Urinary bladder (tissue), 4 donors: ENCODE results near the gene AIMP1. TPM values are rescaled to one million over a fixed set of nuclear protein-coding genes. Genes with fewer than 3 reads are reported as not detected.
"Not testable (repeated sequence)": the region's sequence is repeated elsewhere in the genome, so short reads cannot be mapped to it uniquely, and the experiment has no call there.

Experiments used
- DNase-seq: peaks from one replicate; pipeline ENCODE4 v3.0.0-alpha.2; 2015; ENCODE audit errors: extremely low spot score
- H3K27ac ChIP-seq: one replicate; pipeline ENCODE4 v1.5.1; 2013; ENCODE audit warnings: low read depth, mild to moderate bottlenecking, moderate library complexity
- H3K36me3 ChIP-seq: one replicate; pipeline ENCODE4 v1.6.1; 2013; ENCODE audit warnings: mild to moderate bottlenecking, moderate library complexity; ENCODE audit not compliant: insufficient read depth
- H3K4me1 ChIP-seq: one replicate; pipeline ENCODE4 v1.6.1; 2013; ENCODE audit warnings: mild to moderate bottlenecking, moderate library complexity; ENCODE audit not compliant: insufficient read depth
- H3K4me3 ChIP-seq: one replicate; pipeline ENCODE4 v1.5.1; 2013; ENCODE audit warnings: low read depth, low read length
- WGBS: extraction: QIAGEN DNeasy Blood & Tissue Kit; methylation state at CpG from one replicate; pipeline ENCODE4 v1.1.7; 2013; 5-methylcytosine and 5-hydroxymethylcytosine counted together
- polyA plus RNA-seq: library from polyadenylated mRNA; stranded (reverse); fragments of 200-250 nt; gene quantifications from one replicate; pipeline ENCODE4 v1.2.3, GENCODE V29; 2013
- total RNA-seq: library from RNA; depleted of rRNA; stranded (reverse); fragments of >200 nt; gene quantifications from one replicate; pipeline ENCODE4 v1.2.3, GENCODE V29; 2014
- donor health status: healthy with polysubstance abuse.
- donor health status: healthy.

Gene AIMP1
- total and polyA plus RNA-seq, 2 donors, result 34.5 to 34.6 TPM

DNA sequence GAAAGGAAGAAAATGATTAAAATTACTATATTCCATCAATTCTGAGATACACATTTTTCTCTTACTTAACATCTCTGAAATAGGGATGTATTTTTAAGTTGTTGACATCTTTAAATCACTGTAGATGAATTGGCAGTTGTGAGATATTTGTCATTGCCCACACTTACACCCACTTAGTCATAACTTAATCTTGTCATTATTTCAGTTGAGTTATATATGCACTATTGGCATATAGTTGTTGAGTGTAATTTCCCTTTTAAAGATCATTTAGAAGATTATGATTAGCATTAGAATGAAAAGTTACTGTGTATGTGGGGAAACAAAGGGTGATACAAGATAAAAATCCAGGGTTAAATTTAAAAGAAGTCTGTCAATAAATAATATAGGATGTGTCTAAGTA is 2.2 kb downstream of the AIMP1 start:
- H3K4me3 ChIP-seq, result no peak overlapping the region
- no peak for DNase-seq
- no peak overlapping the region for H3K27ac ChIP-seq
- peaks cover 3% of the 10 kb centered on the region for H3K4me1 ChIP-seq
- H3K36me3 ChIP-seq, result no peaks in the 10 kb centered on the region

DNA sequence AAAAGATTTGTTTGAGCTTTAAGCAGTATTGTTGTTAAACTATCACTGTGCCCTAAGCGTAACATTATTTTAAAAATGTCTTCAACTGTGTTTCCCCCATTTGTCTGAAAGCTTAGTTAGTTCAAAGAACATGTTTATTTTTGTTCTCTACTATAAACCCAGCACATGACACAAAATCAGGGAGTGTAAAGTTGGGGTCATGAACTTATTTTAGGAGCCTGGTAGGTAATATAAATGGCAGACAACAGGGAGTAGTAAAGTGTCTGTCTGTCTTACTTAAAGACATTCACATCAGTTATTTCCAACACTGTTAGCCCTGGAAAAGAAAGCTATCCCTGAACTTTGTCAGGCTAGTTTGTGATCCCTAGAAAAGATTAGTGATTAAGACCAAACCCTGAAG is 3.9 kb downstream of the AIMP1 start:
- H3K4me1 ChIP-seq, result peaks cover 3% of the 10 kb centered on the region
- DNase-seq, result no peak
- H3K36me3 ChIP-seq, result no peaks in the 10 kb centered on the region
- no peak overlapping the region for H3K27ac ChIP-seq
- 95% methylated on average over 1 of the region's 1 CpG for WGBS
- H3K4me3 ChIP-seq, result no peak overlapping the region

- H3K4me3 ChIP-seq, H3K27ac ChIP-seq, H3K4me1 ChIP-seq, H3K36me3 ChIP-seq, DNase-seq: not testable (repeated sequence)
- WGBS, result 98% methylated on average over 34 of the region's 34 CpGs
These were observed 4.8 kb downstream of the AIMP1 start for GRCh38 chr4:106321168-106321567.

GRCh38 chr4:106321814-106322213 is 5.5 kb downstream of the AIMP1 start:
- DNase-seq, H3K36me3 ChIP-seq, H3K27ac ChIP-seq, H3K4me3 ChIP-seq, H3K4me1 ChIP-seq: not testable (repeated sequence)
- 62% methylated on average over 6 of the region's 6 CpGs for WGBS

GRCh38 chr4:106323119-106323518 is 6.8 kb downstream of the AIMP1 start:
- H3K27ac ChIP-seq, result no peak overlapping the region
- no peak overlapping the region for H3K4me3 ChIP-seq
- no peaks in the 10 kb centered on the region for H3K4me1 ChIP-seq
- no peak for DNase-seq
- H3K36me3 ChIP-seq, result peaks cover 2% of the 10 kb centered on the region

DNA sequence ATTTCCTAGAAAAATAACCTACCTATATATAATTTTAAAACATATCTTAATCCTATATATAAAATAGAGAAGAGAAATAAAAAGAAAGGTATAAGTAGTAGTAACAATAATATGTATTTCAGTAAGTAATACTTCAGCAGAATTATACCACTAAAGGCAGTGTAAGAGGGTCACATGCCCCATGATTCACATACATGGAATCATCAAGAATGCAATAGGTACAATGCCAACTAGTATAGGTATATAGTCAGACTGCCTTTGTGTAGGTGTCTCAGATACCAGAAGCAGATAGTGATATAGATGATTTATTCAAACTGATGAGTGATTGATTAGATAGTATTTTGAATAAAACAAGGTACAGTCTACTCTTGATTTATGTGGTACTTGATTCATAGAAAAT is 9.4 kb downstream of the AIMP1 start:
- H3K4me1 ChIP-seq, result no peaks in the 10 kb centered on the region
- DNase-seq, result no peak
- H3K27ac ChIP-seq, result no peak overlapping the region
- H3K36me3 ChIP-seq, result peaks cover 2% of the 10 kb centered on the region
- no peak overlapping the region for H3K4me3 ChIP-seq

DNA sequence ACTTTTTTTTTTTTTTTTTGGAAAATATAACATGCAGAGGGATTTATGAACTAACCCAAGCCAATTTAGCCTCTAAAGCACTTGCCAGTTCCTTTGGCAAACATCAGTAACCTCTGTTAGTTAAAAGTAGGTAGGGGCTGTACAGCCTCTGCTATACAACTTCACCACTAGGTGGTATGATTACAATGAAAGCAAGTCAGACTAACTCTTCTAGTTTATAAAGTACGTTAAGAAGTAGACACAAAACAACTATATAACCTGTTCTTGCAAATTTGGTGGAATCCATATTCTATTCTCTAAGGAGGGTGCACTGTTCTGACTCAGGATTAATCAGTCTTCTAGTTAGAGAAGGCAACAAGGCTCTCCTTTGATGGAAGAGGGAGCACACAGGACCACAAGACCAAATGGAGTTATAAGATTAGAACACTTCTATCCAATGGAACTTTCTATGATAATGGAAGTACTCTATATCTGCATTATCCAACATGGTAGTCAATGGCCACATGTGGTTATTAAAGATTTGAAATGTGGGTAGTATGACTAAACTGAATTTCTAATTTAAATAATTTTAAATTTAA is 12.8 kb downstream of the AIMP1 start:
- Histone ChIP-seq H3K36me3 (peaks cover 6% of the 10 kb centered on the region), H3K4me3 (no peak overlapping the region), H3K4me1 (no peaks in the 10 kb centered on the region), H3K27ac (no peak overlapping the region)
- DNase-seq, result no peak
- WGBS, result 15% methylated on average over 1 of the region's 1 CpG

- DNase-seq, result no peak
- H3K4me1 ChIP-seq, result no peaks in the 10 kb centered on the region
- peaks cover 10% of the 10 kb centered on the region for H3K36me3 ChIP-seq
- no peak overlapping the region for H3K4me3 ChIP-seq
- 94% methylated on average over 5 of the region's 5 CpGs for WGBS
- no peak overlapping the region for H3K27ac ChIP-seq
These were observed 16.8 kb downstream of the AIMP1 start for GRCh38 chr4:106333186-106333585.

DNA sequence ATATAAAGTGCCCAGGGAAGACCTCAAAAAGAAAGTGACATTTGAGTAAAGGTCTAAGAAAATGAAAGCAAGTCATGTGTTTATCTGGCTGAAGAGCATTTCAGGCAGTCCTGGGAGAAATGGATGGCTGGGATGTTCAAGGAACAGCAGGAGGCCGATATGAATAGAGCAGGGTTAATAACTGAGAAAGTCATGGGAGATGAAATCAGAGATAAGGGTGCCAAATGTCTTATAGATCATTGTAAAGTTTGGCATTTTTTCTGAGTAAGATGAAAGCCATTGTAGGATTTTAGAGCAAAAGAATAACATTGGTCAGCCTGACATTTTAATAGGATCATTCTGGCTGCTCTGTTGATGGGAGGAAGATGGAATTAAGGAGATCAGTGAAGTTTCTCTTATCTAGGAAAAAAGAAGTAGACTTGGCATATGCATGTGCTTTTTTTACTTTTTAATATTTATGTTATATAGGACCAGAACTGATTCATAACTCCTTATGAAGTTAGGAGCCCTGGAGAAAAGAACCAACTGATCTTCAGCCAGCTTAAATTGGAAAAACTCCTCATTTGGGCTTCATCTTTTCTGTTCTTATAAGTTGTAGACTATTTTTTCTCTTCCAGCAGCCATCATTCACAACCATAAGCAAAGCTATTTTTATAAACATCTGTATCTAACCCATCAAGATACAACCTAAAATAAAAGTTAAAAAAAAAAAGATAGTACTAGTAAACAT is 18.6 kb downstream of the AIMP1 start:
- Histone ChIP-seq H3K36me3 (peaks cover 14% of the 10 kb centered on the region), H3K4me3 (no peak overlapping the region), H3K4me1 (no peaks in the 10 kb centered on the region), H3K27ac (no peak overlapping the region)
- DNase-seq, result no peak
- 39% methylated on average over 1 of the region's 1 CpG for WGBS

DNA sequence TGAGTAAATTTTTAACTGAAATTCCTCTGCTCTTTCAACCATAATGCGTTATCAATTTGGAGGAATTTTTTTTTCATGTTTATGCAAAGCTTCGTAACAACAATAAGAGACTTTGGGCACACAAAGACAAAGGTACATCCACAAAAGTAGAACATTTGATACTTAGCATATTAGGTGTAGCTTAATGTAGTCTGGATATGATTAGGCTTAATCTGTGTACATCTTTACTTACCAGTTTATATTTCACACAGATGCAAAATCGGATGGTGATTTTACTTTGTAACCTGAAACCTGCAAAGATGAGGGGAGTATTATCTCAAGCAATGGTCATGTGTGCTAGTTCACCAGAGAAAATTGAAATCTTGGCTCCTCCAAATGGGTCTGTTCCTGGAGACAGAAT is 20.3 kb downstream of the AIMP1 start:
- Histone ChIP-seq H3K4me1 (no peaks in the 10 kb centered on the region), H3K27ac (no peak overlapping the region), H3K36me3 (peaks cover 12% of the 10 kb centered on the region), H3K4me3 (no peak overlapping the region)
- WGBS, result 92% methylated on average over 3 of the region's 3 CpGs
- DNase-seq, result no peak

- Histone ChIP-seq H3K4me3 (no peak overlapping the region), H3K4me1 (no peaks in the 10 kb centered on the region), H3K27ac (no peak overlapping the region), H3K36me3 (peaks cover 11% of the 10 kb centered on the region)
- no peak for DNase-seq
These were observed 21.6 kb downstream of the AIMP1 start for GRCh38 chr4:106337916-106338315.

DNA sequence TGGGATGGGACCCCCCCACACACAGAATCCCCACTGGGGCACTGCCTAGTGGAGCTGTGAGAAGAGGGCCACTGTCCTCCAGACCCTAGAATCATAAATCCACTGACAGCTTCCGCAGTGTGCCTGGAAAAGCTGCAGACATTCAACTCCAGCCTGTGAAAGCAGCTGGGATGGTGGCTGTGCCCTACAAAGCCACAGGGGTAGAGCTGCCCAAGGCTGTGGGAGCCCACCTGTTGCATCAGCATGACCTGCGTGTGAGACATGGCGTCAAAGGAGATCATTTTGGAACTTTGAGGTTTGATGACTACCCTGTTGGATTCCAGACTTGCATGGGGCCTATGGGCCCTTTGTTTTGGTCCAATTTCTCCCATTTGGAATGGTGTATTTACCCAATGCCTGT is 22.3 kb downstream of the AIMP1 start:
- Histone ChIP-seq H3K4me1 (no peaks in the 10 kb centered on the region), H3K4me3 (no peak overlapping the region), H3K36me3 (peaks cover 9% of the 10 kb centered on the region), H3K27ac (no peak overlapping the region)
- 97% methylated on average over 3 of the region's 3 CpGs for WGBS
- DNase-seq, result no peak

- WGBS, result 85% methylated on average over 4 of the region's 4 CpGs
- no peak overlapping the region for H3K4me3 ChIP-seq
- H3K36me3 ChIP-seq, result peaks cover 9% of the 10 kb centered on the region
- H3K4me1 ChIP-seq, result no peaks in the 10 kb centered on the region
- no peak overlapping the region for H3K27ac ChIP-seq
- DNase-seq, result no peak
These were observed 23.1 kb downstream of the AIMP1 start for GRCh38 chr4:106339431-106339830.

- no peak for DNase-seq
- H3K4me3 ChIP-seq, result no peak overlapping the region
- WGBS, result 95% methylated on average over 1 of the region's 1 CpG
- no peaks in the 10 kb centered on the region for H3K4me1 ChIP-seq
- H3K36me3 ChIP-seq, result peaks cover 9% of the 10 kb centered on the region
- no peak overlapping the region for H3K27ac ChIP-seq
These were observed 24.4 kb downstream of the AIMP1 start for GRCh38 chr4:106340774-106341173.
